ENCODE data around the gene SYN1. TPM values are rescaled to one million over a fixed set of nuclear protein-coding genes. Genes with fewer than 3 reads are reported as not detected.

Gene SYN1
- total RNA-seq (ENCODE audit: low replicate concordance): 0.08 and 0.59 TPM in 2 replicates

DNA sequence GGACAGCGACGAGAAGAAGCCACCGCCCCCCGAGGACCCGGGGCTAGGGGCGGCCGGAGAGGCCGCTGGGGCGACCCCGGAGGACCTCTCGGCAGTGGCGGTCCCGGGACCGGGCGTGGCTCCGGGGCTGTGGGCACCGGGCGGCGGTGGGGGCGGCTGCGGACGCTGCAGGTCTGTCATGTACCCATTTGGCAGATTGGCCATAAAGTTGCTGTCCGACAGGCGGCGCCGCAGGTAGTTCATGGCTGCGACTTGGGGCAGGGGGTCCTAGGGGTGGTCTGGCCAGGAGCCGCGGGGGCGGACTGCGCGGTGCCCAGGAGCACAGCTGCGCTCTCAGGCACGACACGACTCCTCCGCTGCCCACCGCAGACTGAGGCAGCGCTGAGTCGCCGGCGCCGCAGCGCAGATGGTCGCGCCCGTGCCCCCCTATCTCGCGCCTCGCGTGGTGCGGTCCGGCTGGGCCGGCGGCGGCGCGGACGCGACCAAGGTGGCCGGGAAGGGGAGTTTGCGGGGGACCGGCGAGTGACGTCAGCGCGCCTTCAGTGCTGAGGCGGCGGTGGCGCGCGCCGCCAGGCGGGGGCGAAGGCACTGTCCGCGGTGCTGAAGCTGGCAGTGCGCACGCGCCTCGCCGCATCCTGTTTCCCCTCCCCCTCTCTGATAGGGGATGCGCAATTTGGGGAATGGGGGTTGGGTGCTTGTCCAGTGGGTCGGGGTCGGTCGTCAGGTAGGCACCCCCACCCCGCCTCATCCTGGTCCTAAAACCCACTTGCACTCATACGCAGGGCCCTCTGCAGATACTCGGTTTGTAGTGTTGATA lies at the start of gene SYN1:
Gene SYN1, minus strand, starts transcription at position 372 of the 817 bp plus-strand sequence. Its CDS starts 129 bp downstream, at position 243.

GRCh38 chrX:47658684-47659420 lies 39.2 kb upstream of the SYN1 start, which contains the start of gene UXT:
UXT (minus strand) TSS chrX:47659180; CDS start chrX:47658927, 253 bp downstream.

GRCh38 chrX:47650164-47651042 lies 30.7 kb upstream of the SYN1 start, which contains the start of gene ELK1:
ELK1 (minus strand) TSS chrX:47650563; CDS start chrX:47641441, 9,122 bp downstream.

GRCh38 chrX:47629419-47630200 lies 10.0 kb upstream of the SYN1 start, which contains the start of gene CFP:
CFP (minus strand) TSS chrX:47629930; CDS start chrX:47629844, 86 bp downstream.

GRCh38 chrX:47581731-47582647 lies 37.7 kb downstream of the SYN1 start, which contains the start of gene TIMP1:
TIMP1 (plus strand) TSS chrX:47582436; CDS start chrX:47583416, 980 bp downstream.

DNA sequence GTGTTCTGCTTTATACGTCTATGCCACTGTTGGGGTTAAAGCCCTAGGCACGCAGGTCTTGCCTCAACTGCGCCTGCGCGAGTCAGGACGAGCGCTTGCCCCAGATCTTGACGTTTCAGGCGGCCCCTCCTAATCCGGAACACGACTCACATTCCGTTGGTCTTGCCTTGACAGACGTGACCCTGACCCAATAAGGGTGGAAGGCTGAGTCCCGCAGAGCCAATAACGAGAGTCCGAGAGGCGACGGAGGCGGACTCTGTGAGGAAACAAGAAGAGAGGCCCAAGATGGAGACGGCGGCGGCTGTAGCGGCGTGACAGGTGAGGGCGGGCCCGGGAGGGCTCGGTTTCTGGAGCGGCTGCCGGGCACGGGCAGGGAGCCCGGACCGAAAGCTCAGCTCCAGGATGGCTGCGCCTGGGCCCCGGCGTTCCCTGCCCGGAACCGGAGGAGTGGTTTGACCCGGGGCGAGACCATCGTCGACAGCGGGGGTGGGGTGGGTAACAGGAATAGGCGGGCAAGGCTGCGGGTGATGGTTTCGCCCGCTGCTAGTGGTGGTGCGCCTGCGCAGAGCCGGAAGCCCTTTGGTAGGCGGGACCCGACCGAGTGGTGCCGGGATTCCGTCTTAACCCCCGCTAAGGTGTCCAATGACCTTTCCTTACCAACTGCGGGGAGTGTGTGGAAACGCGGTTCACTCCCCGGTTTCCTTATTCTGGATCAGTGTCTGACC lies 58.6 kb downstream of the SYN1 start, which contains the start of gene ARAF:
Gene ARAF, plus strand, starts transcription at position 272 of the 725 bp plus-strand sequence. CDS start 1,763 bp downstream, outside the sequence.

Other genes with a start within 250 kb of the SYN1 start
- 0.12 TPM in 1 of 2 replicates, not detected in the other for gene ZNF157, start 249.3 kb downstream of the SYN1 start, total RNA-seq (ENCODE audit: low replicate concordance)
- gene ZNF41, start 136.6 kb downstream of the SYN1 start, total RNA-seq (ENCODE audit: low replicate concordance): 3.6 and 4.6 TPM in 2 replicates
- gene ARAF, start 58.7 kb downstream of the SYN1 start, total RNA-seq (ENCODE audit: low replicate concordance): 10.1 and 15.4 TPM in 2 replicates
- gene TIMP1, start 37.4 kb downstream of the SYN1 start, total RNA-seq (ENCODE audit: low replicate concordance): 213 and 1,203 TPM in 2 replicates
- gene CFP, start 10.1 kb upstream of the SYN1 start, total RNA-seq (ENCODE audit: low replicate concordance): 0.12 and 0.15 TPM in 2 replicates
- gene ELK1, start 30.7 kb upstream of the SYN1 start, total RNA-seq (ENCODE audit: low replicate concordance): 11.5 and 13.9 TPM in 2 replicates
- 111 and 172 TPM in 2 replicates for gene UXT, start 39.3 kb upstream of the SYN1 start, total RNA-seq (ENCODE audit: low replicate concordance)
- gene ZNF81, start 217.0 kb upstream of the SYN1 start, total RNA-seq (ENCODE audit: low replicate concordance): 2.3 and 5.6 TPM in 2 replicates